HEK293 (cell line): ENCODE data around the gene PDE4B.

Experiments
- CTCF ChIA-PET: fragments of 350-600 bp; formaldehyde crosslinking; extraction: SDS; loops from one replicate; lab custom pipeline; 2021; ENCODE audit warnings: antibody characterized with exemption; lab: Yijun Ruan, JAX
- POLR2A ChIA-PET: fragments of 300-600 bp; formaldehyde crosslinking; extraction: SDS; loops from one replicate; lab custom pipeline; 2020; ENCODE audit warnings: antibody characterized with exemption, inconsistent platforms; lab: Yijun Ruan, JAX
- H3K27ac ChIP-seq: fragments of 200-500 bp; sonication (Bioruptor generic); 2 replicates; pipeline ENCODE4 v1.5.1; 2014; ENCODE audit warnings: low read depth, low read length, control low read depth, inconsistent platforms; ENCODE audit errors: extremely low read depth
- H3K36me3 ChIP-seq, 2 experiments: fragments of 200-500 bp in 1 of 2; sonication (Bioruptor generic) in 1 of 2; 1 replicate in 1 of 2; 2 replicates in 1 of 2; pipeline ENCODE4 v1.5.1; 2014 to 2017; ENCODE audit warnings: inconsistent platforms in 2 of 2, low read length in 2 of 2; ENCODE audit not compliant: control insufficient read depth in 2 of 2, insufficient read depth in 1 of 2
- H3K4me1 ChIP-seq: fragments of 200-500 bp; sonication (Bioruptor generic); 2 replicates; pipeline ENCODE4 v1.5.1; 2014; ENCODE audit warnings: mild to moderate bottlenecking, low read length, inconsistent platforms; ENCODE audit not compliant: control insufficient read depth, insufficient read depth
- H3K4me3 ChIP-seq: 2 replicates; pipeline ENCODE4 v1.5.1; 2011; ENCODE audit warnings: low read depth, mild to moderate bottlenecking, control low read depth, low read length, moderate library complexity
- H3K9me3 ChIP-seq: fragments of 200-500 bp; sonication (Bioruptor generic); 2 replicates; pipeline ENCODE4 v1.5.1; 2014; ENCODE audit warnings: low read depth, low read length, inconsistent platforms; ENCODE audit not compliant: control insufficient read depth, insufficient read depth
- HOXC10 ChIP-seq: sonication (generic); formaldehyde crosslinking; IDR thresholded peaks from 2 replicates; pipeline ENCODE4 v1.8.1; 2023; ENCODE audit warnings: mild to moderate bottlenecking, missing genetic modification reagents
- KLF7 ChIP-seq: fragments of 450-650 bp; formaldehyde crosslinking; IDR thresholded peaks from 2 replicates; pipeline ENCODE4 v1.5.1; 2016; ENCODE audit warnings: missing biosample characterization, missing genetic modification characterization, borderline replicate concordance
- KLF9 ChIP-seq: fragments of 450-650 bp; formaldehyde crosslinking; IDR thresholded peaks from 2 replicates; pipeline ENCODE4 v1.5.1; 2016; ENCODE audit warnings: missing biosample characterization, missing genetic modification characterization, low read depth
- MEIS1 ChIP-seq: sonication (generic); formaldehyde crosslinking; IDR thresholded peaks from 2 replicates; pipeline ENCODE4 v1.8.1; 2022; ENCODE audit warnings: missing genetic modification reagents, mild to moderate bottlenecking, borderline replicate concordance
- RBAK ChIP-seq: fragments of 450-650 bp; formaldehyde crosslinking; IDR thresholded peaks from 2 replicates; pipeline ENCODE4 v1.5.1; 2016; ENCODE audit warnings: missing biosample characterization, missing genetic modification characterization
- SP7 ChIP-seq: fragments of 450-650 bp; formaldehyde crosslinking; IDR thresholded peaks from 2 replicates; pipeline ENCODE4 v1.5.1; 2016; ENCODE audit warnings: missing biosample characterization, missing genetic modification characterization
- TCF7L2 ChIP-seq: IDR thresholded peaks from 2 replicates; pipeline ENCODE4 v1.6.1; 2011; ENCODE audit warnings: low read depth, mild to moderate bottlenecking, inconsistent platforms, low read length, moderate library complexity, borderline replicate concordance
- ZBTB1 ChIP-seq: fragments of 450-650 bp; formaldehyde crosslinking; IDR thresholded peaks from 2 replicates; pipeline ENCODE4 v1.5.1; 2016; ENCODE audit warnings: missing biosample characterization, missing genetic modification characterization
- ZFP69B ChIP-seq: fragments of 450-650 bp; formaldehyde crosslinking; IDR thresholded peaks from 2 replicates; pipeline ENCODE4 v1.5.1; 2016; ENCODE audit warnings: missing biosample characterization, missing genetic modification characterization
- ZIC2 ChIP-seq: fragments of 450-650 bp; formaldehyde crosslinking; IDR thresholded peaks from 2 replicates; pipeline ENCODE4 v1.5.1; 2016; ENCODE audit warnings: missing biosample characterization, missing genetic modification characterization
- ZNF16 ChIP-seq: fragments of 450-650 bp; formaldehyde crosslinking; IDR thresholded peaks from 2 replicates; pipeline ENCODE4 v1.5.1; 2016; ENCODE audit warnings: low read depth, missing biosample characterization, missing genetic modification characterization
- ZNF2 ChIP-seq: fragments of 450-650 bp; formaldehyde crosslinking; IDR thresholded peaks from 2 replicates; pipeline ENCODE4 v1.5.1; 2016; ENCODE audit warnings: missing biosample characterization, missing genetic modification characterization
- ZNF248 ChIP-seq: fragments of 450-650 bp; formaldehyde crosslinking; IDR thresholded peaks from 2 replicates; pipeline ENCODE4 v1.5.1; 2017; ENCODE audit warnings: missing biosample characterization, missing genetic modification characterization
- ZNF266 ChIP-seq: fragments of 450-650 bp; formaldehyde crosslinking; IDR thresholded peaks from 2 replicates; pipeline ENCODE4 v1.5.1; 2016; ENCODE audit warnings: missing biosample characterization, missing genetic modification characterization, low read depth
- ZNF324 ChIP-seq: fragments of 450-650 bp; formaldehyde crosslinking; IDR thresholded peaks from 2 replicates; pipeline ENCODE4 v1.5.1; 2016; ENCODE audit warnings: missing biosample characterization, missing genetic modification characterization
- ZNF544 ChIP-seq: fragments of 450-650 bp; formaldehyde crosslinking; IDR thresholded peaks from 2 replicates; pipeline ENCODE4 v1.5.0; 2017; ENCODE audit warnings: missing biosample characterization, missing genetic modification characterization
- ZNF777 ChIP-seq: fragments of 450-650 bp; formaldehyde crosslinking; IDR thresholded peaks from 2 replicates; pipeline ENCODE4 v1.5.1; 2017; ENCODE audit warnings: missing biosample characterization, missing genetic modification characterization, borderline replicate concordance
- ZXDB ChIP-seq: fragments of 450-650 bp; formaldehyde crosslinking; IDR thresholded peaks from 2 replicates; pipeline ENCODE4 v1.5.1; 2016; ENCODE audit warnings: missing biosample characterization, missing genetic modification characterization
- TF ChIP-seq, protein P1 (sequence below): fragments of 450-650 bp; formaldehyde crosslinking; IDR thresholded peaks from 2 replicates; pipeline ENCODE4 v1.5.1; 2016; ENCODE audit warnings: missing biosample characterization, missing genetic modification characterization, borderline replicate concordance

The PDE4B gene

DNA sequence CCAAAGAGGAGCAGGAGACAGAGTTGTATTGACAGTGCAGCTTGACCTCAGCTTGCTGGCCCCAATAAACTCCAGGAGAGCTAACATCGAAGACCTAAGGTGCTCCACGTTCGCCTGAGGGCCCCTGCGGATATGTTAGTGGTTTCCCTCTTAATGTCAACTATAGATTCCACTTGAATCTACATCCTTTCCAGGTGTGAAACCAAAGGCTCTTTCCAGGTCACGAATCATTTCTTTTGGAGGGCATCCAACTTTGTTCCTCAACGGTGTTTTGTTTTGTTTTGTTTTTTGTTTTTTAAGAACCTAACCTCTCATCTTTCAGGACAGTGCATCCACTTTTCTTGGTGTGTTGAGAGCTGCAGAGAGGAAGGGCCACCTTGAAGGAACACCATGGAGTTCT, 473.7 kb downstream of the PDE4B start (continued):
- TF ChIP-seq ZIC2 (tag by site-specific recombination) (peak; percentile 45), ZXDB (0 out of 2 replicates have a peak, but pooled peaks have one; percentile 24)

DNA sequence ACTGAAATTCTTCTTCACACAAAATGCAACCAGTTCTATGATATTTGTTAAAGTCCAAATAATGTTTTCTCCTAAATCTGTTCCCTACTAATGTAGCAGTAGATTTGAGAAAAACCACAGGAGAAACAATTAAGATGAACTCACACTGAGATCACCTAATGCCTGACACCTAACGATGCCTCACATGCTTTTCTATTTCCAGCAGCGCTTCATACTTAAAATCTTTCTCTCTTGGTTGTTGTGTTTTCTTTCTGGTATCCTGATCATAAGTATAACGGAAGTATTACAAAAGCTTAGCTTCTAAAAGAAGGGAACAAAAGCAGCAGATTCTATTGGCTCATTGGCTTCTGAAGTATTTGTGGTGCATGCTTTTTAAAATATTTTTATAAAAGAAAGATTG, 474.1 kb downstream of the PDE4B start:
- no peaks in the 10 kb centered on the region for H3K9me3 ChIP-seq
- CTCF ChIA-PET: interaction anchor here (1.8 kb wide), 1 partner anchor 180 kb away, joined by 4 read pairs; no protein-coding TSS in a partner anchor
- TF ChIP-seq ZNF777 (tag by site-specific recombination) (no peak), RBAK (tag by site-specific recombination) (no peak), ZNF248 (no peak), ZNF2 (tag by site-specific recombination) (no peak)
- no peaks in the 10 kb centered on the region for H3K36me3 ChIP-seq
- no peak overlapping the region for H3K4me3 ChIP-seq
- POLR2A ChIA-PET: no interaction called here
- H3K27ac ChIP-seq: no peak overlapping the region
- H3K4me1 ChIP-seq: peaks cover 11% of the 10 kb centered on the region

DNA sequence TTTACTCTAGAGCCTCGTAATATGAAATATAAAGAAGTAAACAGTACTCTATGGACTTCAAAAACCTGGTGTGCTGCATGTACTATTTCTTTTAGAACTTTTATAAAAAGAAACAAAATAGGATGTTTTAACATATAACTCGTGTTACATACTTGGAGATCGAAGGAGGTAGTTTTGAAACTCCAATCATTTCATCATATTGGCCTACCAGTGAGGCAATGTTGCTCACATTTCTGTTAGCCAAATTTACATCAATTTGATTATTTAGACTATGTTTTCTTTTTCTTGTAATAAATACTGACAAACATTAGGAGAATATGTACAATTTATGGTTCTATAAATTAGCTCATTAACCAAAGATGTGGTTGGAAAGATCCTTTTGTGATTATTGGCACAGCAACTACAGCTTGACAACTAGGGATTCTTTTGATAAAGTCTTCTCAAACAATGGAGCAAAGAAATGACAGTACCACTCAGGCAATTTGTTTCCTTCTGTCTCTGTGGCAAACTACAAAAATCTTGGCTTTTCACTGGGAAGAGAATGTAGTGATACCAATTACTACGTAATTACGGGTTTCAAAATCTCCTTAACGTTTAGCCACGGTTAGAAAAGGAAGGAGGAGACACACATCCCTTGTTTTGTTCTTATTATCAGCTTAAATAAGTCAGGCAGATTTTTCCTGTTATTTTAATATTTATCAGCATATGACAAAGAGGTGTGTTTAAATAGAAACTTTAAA, 474.7 kb downstream of the PDE4B start:
- no peaks in the 10 kb centered on the region for H3K36me3 ChIP-seq
- H3K4me1 ChIP-seq: peaks cover 13% of the 10 kb centered on the region
- ChIA-PET POLR2A (no interaction called here), CTCF (interaction anchor here (1.0 to 1.8 kb wide), 2 partner anchors 179 to 459 kb away, joined by 4 read pairs; no protein-coding TSS in a partner anchor)
- H3K4me3 ChIP-seq: no peak overlapping the region
- TF ChIP-seq ZBTB1 (tag by site-specific recombination) (no peak), SP7 (tag by site-specific recombination) (peak; percentile 83)
- H3K27ac ChIP-seq: no peak overlapping the region
- H3K9me3 ChIP-seq: no peaks in the 10 kb centered on the region

DNA sequence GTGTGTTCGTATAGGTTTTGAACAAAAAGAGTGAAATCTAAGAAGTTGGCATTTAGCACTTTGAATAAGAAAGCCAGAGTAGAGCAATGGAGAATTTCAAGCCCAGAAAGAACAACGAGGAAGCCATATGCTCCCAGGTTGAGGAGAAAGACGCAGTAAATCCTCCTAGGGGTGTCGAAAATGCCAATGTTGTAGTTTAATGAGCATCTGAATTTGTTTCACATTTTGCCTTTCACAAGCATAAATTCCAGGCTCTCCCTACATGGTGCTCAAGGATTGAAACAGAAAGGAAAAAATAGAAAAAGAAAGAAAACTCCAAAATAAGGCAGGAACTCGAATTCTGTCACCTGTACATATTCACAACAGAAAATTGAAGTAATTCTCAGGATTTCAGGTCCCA, 476.5 kb downstream of the PDE4B start:
- Histone ChIP-seq H3K27ac (no peak overlapping the region), H3K4me3 (no peak overlapping the region), H3K36me3 (no peaks in the 10 kb centered on the region), H3K4me1 (peaks cover 13% of the 10 kb centered on the region), H3K9me3 (no peaks in the 10 kb centered on the region)
- TF ChIP-seq, protein P1, sequence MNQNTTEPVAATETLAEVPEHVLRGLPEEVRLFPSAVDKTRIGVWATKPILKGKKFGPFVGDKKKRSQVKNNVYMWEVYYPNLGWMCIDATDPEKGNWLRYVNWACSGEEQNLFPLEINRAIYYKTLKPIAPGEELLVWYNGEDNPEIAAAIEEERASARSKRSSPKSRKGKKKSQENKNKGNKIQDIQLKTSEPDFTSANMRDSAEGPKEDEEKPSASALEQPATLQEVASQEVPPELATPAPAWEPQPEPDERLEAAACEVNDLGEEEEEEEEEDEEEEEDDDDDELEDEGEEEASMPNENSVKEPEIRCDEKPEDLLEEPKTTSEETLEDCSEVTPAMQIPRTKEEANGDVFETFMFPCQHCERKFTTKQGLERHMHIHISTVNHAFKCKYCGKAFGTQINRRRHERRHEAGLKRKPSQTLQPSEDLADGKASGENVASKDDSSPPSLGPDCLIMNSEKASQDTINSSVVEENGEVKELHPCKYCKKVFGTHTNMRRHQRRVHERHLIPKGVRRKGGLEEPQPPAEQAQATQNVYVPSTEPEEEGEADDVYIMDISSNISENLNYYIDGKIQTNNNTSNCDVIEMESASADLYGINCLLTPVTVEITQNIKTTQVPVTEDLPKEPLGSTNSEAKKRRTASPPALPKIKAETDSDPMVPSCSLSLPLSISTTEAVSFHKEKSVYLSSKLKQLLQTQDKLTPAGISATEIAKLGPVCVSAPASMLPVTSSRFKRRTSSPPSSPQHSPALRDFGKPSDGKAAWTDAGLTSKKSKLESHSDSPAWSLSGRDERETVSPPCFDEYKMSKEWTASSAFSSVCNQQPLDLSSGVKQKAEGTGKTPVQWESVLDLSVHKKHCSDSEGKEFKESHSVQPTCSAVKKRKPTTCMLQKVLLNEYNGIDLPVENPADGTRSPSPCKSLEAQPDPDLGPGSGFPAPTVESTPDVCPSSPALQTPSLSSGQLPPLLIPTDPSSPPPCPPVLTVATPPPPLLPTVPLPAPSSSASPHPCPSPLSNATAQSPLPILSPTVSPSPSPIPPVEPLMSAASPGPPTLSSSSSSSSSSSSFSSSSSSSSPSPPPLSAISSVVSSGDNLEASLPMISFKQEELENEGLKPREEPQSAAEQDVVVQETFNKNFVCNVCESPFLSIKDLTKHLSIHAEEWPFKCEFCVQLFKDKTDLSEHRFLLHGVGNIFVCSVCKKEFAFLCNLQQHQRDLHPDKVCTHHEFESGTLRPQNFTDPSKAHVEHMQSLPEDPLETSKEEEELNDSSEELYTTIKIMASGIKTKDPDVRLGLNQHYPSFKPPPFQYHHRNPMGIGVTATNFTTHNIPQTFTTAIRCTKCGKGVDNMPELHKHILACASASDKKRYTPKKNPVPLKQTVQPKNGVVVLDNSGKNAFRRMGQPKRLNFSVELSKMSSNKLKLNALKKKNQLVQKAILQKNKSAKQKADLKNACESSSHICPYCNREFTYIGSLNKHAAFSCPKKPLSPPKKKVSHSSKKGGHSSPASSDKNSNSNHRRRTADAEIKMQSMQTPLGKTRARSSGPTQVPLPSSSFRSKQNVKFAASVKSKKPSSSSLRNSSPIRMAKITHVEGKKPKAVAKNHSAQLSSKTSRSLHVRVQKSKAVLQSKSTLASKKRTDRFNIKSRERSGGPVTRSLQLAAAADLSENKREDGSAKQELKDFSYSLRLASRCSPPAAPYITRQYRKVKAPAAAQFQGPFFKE (tag by site-specific recombination): no peak
- TF ChIP-seq KLF7 (tag by site-specific recombination) (no peak), ZNF324 (tag by site-specific recombination) (no peak), ZNF544 (tag by site-specific recombination) (no peak), ZNF266 (tag by site-specific recombination) (no peak), KLF9 (tag by site-specific recombination) (no peak), HOXC10 (no peak), MEIS1 (CRISPR knock-in tag) (no peak), TCF7L2 (no peak), ZFP69B (no peak), ZNF16 (tag by site-specific recombination) (no peak)
- POLR2A ChIA-PET: no interaction called here
- CTCF ChIA-PET: interaction anchor here (0.5 to 0.6 kb wide), 2 partner anchors 25 to 1111 kb away, joined by 3 to 4 read pairs; no protein-coding TSS in a partner anchor
